T-helper 1 cell treated with Interleukin-12 subunit alpha and Interleukin-12 subunit beta and Interleukin-4 antibody, amounts not matched to agents 30 ng/mL and 1 ng/mL, for 36 hours (primary cell): ENCODE results near the gene ZBTB32. TPM values are rescaled to one million over a fixed set of nuclear protein-coding genes. Genes with fewer than 3 reads are reported as not detected.
"Not testable (repeated sequence)": the region's sequence is repeated elsewhere in the genome, so short reads cannot be mapped to it uniquely, and the experiment has no call there.

Experiments used
- intact Hi-C: fragments of 100-400 bp; cut with micrococcal nuclease; formaldehyde crosslinking; loops from one replicate; pipeline ENCODE4 v1.15.1; 2024
- total RNA-seq: library from RNA; stranded (reverse); gene quantifications from 2 replicates; pipeline ENCODE4 v1.2.3, GENCODE V29; 2022

Gene ZBTB32
- total RNA-seq, 1 donor from 2014 or later, result 59.2 TPM

- intact Hi-C loops, result loop anchor here (5.0 kb wide), 1 partner anchor 91 kb away; the partner anchor contains the start of gene RBM42
Observed at GRCh38 chr19:35718345-35719041, 14.1 kb downstream of the ZBTB32 start.

- intact Hi-C loops, result loop anchor here (5.0 kb wide), 1 partner anchor 92 kb away; the partner anchor contains the start of gene RBM42
Observed at GRCh38 chr19:35719402-35720162, 15.2 kb downstream of the ZBTB32 start.

- intact Hi-C loops, result no loop called here
Observed at GRCh38 chr19:35720163-35720524, 15.8 kb downstream of the ZBTB32 start.

- intact Hi-C loops, result no loop called here
Observed at GRCh38 chr19:35720648-35721047, 16.3 kb downstream of the ZBTB32 start.

DNA sequence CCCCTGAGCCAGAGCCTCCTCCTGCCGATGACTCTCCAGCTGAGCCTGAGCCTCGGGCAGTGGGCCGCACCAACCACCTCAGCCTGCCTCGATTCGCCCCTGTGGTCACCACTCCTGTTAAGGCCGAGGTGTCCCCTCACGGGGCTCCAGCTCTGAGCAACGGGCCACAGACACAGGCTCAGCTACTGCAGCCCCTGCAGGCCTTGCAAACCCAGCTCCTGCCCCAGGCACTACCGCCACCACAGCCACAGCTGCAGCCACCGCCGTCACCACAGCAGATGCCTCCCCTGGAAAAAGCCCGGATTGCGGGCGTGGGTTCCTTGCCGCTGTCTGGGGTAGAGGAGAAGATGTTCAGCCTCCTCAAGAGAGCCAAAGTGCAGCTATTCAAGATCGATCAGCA is 17.0 kb downstream of the ZBTB32 start:
- intact Hi-C loops, result no loop called here

DNA sequence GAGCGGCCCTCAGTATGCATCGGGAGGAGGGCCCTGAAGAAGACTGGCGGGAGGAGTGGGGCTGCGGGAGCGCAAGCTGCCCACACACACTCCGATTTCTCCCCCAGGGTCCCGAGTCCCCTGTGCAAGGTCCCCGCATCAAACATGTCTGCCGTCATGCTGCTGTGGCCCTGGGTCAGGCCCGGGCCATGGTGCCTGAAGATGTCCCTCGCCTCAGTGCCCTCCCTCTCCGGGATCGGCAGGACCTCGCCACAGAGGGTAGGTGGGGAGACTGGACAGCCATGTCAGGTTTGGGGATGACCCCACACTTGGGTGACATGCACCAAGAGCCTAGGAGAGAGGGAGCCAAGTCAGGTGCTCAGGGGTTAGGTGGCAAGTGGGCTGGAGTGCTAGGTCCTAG is 18.1 kb downstream of the ZBTB32 start:
- intact Hi-C loops, result no loop called here

GRCh38 chr19:35722897-35723296 is 18.5 kb downstream of the ZBTB32 start:
- intact Hi-C loops, result no loop called here

- intact Hi-C loops, result no loop called here
Observed at GRCh38 chr19:35723671-35724070, 19.3 kb downstream of the ZBTB32 start.

- intact Hi-C loops, result not testable (repeated sequence)
Observed at GRCh38 chr19:35724132-35724531, 19.8 kb downstream of the ZBTB32 start.

GRCh38 chr19:35724560-35724959 is 20.2 kb downstream of the ZBTB32 start:
- intact Hi-C loops, result no loop called here

DNA sequence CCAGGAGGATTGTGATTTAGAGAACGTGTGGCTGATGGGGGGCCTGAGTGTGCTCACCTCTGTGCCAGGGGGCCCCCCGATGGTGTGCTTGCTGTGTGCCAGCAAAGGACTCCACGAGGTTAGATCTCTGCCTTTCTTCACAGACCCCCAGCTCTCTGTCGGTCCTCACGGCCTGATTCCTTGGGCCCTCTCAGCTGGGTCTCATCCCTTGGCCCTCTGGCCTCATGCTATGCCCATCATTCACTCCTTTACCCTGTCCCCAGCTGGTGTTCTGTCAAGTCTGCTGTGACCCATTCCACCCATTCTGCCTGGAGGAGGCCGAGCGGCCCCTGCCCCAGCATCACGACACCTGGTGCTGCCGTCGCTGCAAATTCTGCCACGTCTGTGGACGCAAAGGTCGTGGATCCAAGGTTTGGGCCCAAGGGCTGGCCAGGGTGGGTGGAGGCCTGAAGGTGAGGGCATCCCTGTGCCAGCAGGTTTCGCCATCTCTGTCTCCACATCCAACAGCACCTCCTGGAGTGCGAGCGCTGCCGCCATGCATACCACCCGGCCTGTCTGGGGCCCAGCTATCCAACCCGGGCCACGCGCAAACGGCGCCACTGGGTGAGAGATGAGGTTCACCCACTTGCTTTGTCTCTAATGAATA is 21.0 kb downstream of the ZBTB32 start:
- intact Hi-C loops, result no loop called here

- intact Hi-C loops, result no loop called here
Observed at GRCh38 chr19:35727053-35727955, 22.9 kb downstream of the ZBTB32 start.

- intact Hi-C loops, result no loop called here
Observed at GRCh38 chr19:35727956-35728706, 23.8 kb downstream of the ZBTB32 start.

- intact Hi-C loops, result no loop called here
Observed at GRCh38 chr19:35729021-35729420, 24.7 kb downstream of the ZBTB32 start.

DNA sequence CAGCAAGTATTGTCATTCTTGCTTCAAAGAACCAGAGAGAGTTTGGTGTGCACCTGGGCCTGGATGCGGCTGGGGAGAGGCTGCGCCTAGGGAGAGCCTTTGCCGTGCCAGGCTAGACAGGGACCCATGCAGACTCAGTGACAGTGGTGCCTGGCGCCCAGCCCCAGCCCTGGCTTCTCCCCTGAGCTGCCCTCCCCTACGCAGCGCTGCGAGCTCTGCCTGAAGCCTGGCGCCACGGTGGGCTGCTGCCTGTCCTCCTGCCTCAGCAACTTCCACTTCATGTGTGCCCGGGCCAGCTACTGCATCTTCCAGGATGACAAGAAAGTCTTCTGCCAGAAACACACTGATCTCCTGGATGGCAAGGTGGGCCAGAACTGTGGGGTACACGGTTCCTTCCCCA is 25.4 kb downstream of the ZBTB32 start:
- intact Hi-C loops, result no loop called here

DNA sequence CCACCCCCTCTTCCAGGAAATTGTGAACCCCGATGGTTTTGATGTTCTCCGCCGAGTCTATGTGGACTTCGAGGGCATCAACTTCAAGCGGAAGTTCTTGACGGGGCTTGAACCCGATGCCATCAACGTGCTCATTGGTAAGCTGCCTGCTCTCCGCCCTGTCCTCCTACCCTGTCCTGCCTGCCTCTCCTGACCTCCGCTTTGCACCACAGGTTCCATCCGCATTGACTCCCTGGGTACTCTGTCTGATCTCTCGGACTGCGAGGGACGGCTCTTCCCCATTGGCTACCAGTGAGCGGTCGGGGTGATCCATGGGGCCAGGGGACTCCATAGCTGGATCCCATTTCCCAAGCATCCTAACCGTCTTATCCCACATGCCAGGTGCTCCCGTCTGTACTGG is 26.0 kb downstream of the ZBTB32 start:
- intact Hi-C loops, result no loop called here

GRCh38 chr19:35731353-35731752 is 27.0 kb downstream of the ZBTB32 start:
- intact Hi-C loops, result no loop called here

GRCh38 chr19:35731779-35732405 is 27.5 kb downstream of the ZBTB32 start:
- intact Hi-C loops, result no loop called here

DNA sequence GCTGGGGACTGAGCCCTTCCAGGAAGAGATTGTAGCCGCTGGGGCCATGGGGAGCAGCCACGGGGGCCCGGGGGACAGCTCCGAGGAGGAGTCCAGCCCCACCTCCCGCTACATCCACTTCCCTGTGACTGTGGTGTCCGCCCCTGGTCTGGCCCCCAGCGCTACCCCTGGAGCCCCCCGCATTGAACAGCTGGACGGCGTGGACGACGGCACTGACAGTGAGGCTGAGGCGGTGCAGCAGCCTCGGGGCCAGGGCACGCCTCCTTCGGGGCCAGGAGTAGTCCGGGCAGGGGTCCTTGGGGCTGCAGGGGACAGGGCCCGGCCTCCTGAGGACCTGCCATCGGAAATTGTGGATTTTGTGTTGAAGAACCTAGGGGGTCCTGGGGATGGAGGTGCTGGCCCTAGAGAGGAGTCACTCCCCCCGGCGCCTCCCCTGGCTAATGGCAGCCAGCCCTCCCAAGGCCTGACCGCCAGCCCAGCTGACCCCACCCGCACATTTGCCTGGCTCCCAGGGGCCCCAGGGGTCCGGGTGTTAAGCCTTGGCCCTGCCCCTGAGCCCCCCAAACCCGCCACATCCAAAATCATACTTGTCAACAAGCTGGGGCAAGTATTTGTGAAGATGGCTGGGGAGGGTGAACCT is 28.3 kb downstream of the ZBTB32 start:
- intact Hi-C loops, result no loop called here
